HG03097 (cell line): Measurements from ENCODE around the gene EEPD1.

Experiments used
- ATAC-seq: cut with Tn5 transposase; IDR thresholded peaks from one replicate; pipeline ENCODE4 v1.9.1; 2021; ENCODE audit not compliant: unreplicated experiment, low FRiP score

Gene EEPD1

DNA sequence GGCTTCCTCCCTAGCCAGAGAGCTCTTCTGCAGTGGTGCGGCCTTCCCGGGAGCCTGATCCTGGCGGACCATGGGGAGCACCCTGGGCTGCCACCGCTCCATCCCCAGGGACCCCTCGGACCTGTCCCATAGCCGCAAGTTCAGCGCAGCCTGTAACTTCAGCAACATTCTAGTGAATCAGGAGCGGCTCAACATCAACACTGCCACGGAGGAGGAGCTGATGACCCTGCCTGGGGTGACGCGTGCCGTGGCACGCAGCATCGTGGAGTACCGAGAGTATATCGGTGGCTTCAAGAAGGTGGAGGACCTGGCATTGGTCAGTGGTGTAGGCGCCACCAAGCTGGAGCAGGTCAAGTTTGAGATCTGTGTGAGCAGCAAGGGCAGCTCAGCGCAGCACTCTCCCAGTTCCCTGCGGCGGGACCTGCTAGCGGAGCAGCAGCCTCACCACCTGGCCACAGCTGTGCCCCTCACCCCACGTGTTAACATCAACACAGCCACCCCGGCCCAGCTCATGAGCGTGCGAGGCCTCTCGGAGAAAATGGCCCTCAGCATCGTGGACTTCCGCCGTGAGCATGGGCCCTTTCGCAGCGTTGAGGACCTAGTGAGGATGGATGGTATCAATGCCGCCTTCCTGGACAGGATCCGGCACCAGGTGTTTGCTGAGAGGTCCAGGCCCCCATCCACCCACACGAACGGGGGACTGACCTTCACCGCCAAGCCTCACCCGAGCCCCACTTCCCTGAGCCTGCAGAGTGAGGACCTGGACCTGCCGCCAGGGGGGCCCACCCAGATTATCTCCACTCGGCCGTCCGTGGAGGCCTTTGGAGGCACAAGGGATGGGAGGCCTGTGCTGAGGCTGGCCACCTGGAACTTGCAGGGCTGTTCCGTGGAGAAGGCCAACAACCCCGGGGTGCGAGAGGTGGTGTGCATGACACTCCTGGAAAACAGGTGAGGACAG lies 1.5 kb downstream of the EEPD1 start:
- ATAC-seq = no peak

DNA sequence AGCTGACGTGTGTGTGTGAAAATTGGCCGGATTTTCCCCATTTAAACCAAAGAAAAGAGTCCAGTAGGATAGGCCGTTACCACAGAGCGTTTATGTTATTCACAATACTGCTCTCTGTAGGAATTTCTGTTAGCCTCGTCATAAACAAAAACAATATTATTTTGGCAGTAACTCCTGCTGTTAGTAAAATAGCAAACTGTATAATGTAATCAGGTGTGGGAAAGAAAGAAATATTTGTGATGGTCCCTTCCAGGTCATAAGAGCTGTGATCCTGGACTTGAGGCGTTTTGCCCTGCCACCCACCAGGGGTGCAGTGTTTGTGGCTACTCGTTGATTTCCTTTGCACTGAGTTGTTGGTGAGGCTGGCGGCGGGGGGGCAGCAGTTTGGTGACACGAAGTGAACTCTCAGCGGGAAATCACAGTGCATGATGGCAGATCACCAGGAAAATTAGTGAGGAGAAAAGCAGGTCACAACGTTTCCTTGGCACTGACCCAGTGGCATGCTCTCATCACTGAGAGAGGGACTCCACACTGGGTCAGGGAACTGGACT lies 2.8 kb downstream of the EEPD1 start:
- no peak for ATAC-seq

DNA sequence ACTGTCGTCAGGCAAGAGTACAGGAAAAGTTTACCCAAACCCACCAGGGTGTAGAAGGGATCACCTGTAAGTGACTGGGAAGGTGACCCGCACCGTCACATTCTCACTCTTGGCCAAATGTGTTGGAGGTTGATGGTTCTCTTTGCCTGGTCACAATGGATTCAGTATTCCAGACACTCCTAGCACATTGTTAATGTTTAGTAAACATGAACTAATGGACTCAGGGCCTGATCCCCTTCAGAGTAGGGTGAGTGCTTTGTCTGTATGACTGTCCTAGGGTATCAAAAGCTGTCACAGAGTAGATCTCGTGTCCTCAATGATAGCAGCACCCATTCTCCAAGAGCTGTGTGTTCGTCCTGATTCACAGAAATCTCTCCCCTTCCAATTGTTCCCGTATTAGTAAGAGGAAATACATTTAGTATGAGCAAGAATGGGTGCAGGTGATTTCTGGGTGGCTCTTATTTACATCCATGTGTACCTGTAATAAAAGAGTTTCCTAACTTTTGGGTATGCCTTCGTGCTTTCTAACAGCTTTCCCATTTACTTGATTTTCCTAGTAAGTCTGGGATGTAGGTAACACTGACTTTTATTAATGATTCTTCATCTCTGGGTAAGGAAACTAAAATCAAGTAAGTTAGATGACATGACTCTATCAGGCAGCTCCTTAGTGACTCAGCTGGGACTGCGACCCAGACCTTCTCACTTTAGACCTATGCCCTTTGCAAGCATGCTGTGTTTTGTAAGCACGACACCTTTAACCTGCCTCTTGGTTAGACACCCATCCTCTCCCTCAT lies 4.7 kb downstream of the EEPD1 start:
- no peak for ATAC-seq

DNA sequence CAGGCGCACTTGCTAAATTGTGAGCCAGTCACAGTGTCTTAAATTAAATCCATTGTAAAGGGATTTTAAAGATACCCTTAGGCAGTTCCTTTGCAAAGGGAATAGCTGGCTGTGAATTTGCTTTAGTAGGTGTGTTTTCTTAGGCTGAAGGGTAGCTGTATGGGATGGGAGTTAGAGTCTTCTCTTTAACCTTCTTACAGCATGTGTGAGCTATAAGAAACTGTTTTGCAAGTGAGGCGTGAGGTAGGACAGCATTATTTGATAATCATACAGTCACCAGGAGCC lies 5.2 kb downstream of the EEPD1 start:
- no peak for ATAC-seq

DNA sequence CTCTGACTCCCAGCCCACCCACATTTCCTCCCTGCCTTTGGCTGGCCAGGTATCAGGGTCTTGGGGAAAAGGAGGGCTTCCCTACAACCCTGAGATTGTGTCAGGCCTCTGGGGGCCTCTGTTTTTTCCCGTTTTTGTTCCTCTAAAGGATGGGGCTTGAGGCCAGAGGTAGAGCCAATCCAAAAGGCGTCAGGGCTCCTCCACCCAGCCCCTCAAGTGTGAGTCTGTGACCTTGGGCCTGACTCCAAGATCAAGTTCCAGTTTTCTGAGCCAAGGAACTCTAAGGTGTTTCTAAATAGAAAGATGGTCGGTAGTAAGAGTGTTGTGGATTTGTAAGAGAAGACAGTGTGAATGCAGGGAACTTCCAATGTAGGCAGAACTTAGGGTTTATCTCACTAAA lies 6.6 kb downstream of the EEPD1 start:
- ATAC-seq = no peak

DNA sequence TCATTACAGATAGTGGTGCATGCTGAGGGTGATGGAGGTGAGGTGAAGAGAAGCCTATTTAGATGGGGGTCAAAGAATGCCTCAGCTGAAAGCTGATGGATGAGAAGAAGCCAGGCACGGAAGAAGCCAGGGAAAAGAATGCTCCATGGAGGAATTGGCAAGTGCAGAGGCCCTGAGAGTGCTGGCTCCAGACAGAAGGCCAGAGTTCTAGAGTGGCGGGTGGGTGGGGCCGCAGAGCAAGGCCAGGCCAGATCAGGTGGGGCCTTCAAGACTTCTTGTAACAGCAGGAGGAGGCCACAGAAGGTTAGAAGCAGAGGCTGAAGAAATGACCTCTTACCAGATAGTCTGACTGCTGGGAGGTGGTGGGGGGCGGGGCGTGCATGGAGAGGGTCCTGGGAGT lies 7.3 kb downstream of the EEPD1 start:
- no peak for ATAC-seq

DNA sequence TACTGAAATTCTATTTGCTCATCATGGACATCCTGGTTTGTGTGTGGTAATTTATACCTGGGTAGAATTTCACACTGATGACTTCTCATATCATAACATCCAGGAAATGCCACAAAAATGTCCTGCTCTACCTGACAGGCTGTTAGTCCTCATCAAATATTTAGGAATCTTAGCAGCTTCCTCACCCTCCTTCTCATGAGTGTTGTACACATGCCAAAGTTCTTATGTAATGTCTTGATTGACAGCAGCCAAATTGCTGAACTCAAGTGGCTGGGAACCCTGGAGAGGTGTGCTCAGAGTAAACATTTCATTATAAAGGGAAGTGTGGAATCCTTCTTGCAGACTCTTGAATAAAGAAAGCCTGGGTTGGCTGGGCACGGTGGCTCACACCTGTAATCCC lies 8.9 kb downstream of the EEPD1 start:
- no peak for ATAC-seq

DNA sequence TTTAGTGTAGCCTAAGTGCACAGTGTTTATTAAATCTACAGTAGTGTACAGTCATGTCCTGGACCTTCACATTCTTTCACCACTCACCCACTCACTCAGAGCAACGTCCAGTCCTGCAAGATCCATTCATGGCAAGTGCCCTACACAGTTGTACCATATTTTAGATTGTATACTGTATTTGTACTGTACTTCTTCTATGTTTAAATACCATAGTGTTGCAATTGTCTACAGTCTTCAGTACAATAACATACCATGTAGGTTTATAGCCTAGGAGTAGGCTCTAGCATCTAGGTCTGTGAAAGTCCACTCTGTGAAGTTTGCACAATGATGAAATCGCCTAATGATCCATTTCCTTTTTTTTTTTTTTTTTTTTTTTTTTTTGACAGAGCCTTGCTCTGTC lies 12.0 kb downstream of the EEPD1 start:
- ATAC-seq = no peak

DNA sequence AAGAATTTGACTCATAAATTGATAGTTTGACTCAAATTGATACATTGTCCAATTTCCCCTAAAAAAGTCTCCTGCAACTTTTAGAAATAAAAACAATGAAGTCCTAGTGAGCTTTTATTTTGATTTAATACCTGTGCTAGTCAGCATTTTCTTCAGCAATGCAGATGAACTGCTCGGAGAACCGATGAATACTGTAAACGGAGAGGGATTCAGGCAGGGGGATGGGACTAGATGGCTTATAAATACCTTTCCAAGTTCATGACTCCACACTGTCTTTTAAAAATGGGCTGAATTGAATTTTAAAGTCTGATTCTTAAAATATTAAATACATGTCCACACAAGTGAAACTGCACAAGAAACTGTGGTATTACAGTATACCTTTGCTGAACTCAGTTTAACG lies 12.7 kb downstream of the EEPD1 start:
- no peak for ATAC-seq

DNA sequence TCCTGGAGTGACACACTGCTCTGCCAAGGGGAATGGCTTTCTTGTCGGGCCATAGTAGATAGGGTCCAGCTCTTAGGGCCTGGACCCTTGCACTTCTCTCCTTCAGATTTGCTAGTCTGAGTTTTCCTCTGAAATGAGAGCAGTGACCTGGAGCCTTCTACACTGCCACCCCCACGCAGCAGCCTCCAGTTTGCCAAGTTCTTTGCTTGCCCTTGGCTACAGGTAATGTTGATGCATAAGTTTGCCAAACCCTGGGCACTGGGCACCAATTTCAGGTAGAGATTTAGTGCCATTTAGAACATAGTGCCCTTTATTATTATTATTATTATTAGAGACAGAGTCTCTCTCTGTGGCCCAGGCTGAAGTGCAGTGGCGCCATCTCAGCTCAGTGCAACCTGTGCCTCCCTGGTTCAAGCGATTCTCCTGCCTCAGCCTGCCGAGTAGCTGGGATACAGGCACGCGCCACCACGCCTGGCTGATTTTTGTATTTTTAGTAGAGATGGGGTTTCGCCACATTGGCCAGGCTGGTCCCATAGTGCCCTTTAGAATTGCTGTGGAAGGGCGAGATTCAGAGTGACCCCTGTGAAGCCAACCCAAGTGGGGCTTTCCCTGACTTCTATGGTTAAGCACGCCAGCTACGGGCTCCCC lies 14.5 kb downstream of the EEPD1 start:
- ATAC-seq = no peak

DNA sequence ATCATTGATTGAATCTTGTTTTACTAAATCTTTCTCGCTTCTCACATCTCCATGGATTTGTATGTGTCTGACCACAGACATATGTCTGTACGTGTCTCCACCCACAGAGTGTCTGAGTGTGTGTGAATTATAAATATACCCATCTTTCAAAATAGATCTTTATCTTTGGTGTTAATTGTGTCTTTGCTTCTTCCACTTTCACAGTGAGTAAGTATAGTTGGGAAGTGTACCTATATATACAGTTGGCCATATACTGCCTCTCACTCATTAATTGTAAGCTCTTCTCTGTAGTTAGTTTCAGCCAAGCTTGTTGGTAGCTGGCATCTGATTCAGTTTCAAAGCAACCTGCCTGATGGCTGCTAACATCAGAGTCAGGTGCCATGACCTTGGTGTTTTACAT lies 18.4 kb downstream of the EEPD1 start:
- no peak for ATAC-seq

DNA sequence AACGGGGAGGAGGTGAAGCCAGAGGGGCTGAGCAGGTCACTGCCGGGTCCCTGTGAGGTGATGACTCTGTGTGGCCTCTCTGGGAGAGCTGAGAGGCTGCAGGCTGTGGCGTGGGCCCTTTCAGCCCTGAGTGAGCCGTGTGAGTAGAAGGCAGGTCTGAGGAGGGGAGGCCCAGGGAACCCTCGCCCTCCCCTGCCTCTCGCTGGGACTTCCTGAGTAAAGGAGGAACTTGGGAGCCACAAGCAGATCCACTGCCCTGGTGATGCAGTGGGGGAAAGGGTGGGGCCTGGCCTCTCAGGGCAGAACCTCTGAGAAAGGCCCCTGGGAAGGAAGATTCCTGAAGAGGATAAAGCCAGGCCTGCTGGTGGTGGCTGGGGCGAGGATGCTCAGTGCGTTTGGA lies 22.8 kb downstream of the EEPD1 start:
- ATAC-seq = no peak

DNA sequence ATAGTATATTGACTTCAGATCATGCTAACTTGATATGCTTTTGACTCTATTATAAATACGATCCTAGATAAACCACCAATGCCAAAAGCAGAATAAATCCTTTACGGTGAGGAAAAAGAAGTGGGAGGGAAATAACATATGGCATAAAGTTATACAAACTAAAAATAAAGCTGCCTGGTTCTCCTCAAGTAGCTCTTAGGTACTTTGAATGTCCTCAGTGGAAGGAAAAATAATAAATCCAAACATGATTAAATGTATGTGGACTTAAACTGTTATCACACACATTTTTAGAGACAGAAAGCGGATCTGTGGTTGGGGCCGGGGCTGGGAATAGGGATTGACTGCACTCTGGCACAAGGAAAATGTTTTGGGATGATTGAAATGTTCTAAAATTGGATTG lies 23.6 kb downstream of the EEPD1 start:
- no peak for ATAC-seq

DNA sequence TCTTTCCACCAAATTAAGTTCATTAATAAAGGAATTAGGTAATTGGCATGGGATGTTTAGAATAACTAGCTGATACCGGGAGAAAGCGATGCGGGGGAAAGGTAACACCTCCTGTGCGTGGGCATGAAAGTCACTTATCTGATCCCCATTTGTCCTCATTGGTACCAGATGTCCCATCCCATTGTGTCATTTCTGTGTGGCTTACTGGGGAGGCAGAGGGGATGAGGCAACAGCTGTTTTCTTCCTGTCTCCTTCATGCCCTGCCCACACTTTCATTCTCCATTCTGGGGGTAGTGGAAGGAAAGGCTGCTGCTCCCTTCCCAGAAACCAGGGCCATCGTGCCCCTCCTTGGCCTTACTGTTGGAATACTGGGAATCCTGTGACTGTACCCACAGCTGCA lies 27.1 kb downstream of the EEPD1 start:
- ATAC-seq = no peak

DNA sequence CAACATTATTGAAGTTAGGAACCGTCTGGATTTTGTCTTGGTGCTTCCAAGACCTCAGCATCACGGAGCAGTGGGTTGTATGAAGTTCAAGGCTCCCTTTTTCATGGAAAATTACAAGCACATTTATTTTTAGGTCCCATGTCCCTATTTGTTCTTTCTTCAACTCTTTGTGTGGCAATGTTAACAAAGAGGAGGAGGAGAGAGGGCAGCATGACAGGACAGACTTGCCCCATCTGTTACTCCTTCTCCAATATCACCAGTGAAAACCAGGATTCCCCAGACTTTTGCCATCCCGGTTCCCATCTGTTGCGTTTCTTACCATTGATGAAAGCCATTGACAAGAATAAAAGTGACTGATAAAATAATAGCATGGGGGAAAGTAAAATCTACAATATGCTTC lies 28.6 kb downstream of the EEPD1 start:
- ATAC-seq = no peak

DNA sequence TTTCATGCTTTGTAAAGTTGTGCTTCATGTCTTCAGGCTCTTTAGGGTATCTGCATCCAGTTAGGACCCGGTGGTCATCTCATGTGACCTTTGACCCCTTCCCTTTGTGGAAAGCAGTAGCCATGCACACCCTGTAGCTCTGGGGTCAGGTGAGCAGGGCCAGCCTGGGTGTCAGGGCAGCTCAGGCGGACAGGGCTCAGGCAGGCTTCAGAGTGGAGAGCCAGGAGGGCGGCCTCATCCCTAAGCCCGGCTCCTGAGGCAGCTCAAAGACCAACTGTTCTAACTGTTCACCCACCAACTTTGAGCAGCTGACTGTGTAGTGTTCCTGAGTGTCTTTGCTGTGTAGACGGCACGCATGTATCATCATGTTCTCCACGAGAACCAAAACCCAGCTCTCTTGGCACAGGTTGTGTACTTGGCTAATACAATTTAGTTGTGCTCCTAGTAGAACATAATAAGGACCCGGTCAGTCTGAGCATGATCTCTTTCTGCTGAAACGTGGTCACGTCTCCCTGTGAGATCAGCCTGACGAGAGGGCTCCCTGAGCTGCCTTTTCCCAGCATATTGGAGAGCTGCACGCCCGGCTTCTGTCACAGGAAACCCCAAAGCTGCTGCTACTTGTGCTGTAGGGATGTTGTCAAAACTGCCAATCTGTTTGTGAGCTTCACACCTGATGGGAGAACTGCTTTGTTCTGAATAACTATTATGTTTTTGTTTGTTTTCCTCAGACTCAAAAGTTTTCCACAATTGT lies 30.0 kb downstream of the EEPD1 start:
- ATAC-seq = no peak

DNA sequence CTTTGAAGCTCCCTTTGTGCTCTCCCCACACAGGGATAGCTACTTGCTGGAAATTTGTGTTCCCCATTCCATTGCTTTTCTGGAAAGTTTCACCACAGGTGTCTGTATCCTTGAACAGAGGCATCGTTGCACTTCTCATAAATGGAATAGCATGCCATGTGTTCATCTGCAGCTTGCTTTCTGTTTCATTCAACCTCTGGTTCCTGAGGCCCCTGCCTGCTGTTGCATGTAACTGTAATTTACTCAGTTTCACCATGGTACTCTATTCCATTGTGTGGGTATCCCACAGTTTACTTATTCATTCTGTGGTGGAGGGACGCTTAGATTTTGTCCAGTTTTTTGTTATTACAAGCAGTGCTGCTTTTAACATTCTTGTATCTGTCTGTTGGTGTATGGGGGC lies 32.0 kb downstream of the EEPD1 start:
- no peak for ATAC-seq

DNA sequence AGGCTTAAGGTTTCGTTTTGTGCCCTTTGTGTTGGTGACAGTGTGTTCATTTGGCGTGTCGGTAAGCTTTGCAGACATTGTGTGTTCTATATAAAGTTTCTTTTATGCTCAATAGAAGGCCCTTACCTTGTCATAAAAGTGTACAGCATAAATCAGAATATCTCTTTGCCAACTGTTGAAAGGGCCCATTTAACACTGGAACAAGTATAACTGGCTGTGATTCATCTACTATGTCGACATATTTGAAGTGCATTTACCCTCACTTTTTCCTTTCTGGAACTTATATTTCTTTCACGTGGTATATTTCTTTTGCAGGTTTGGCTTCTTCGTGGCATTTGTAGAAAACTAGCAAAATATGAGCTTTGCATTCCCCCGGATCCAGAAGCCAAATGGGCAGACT lies 32.7 kb downstream of the EEPD1 start:
- ATAC-seq = no peak

DNA sequence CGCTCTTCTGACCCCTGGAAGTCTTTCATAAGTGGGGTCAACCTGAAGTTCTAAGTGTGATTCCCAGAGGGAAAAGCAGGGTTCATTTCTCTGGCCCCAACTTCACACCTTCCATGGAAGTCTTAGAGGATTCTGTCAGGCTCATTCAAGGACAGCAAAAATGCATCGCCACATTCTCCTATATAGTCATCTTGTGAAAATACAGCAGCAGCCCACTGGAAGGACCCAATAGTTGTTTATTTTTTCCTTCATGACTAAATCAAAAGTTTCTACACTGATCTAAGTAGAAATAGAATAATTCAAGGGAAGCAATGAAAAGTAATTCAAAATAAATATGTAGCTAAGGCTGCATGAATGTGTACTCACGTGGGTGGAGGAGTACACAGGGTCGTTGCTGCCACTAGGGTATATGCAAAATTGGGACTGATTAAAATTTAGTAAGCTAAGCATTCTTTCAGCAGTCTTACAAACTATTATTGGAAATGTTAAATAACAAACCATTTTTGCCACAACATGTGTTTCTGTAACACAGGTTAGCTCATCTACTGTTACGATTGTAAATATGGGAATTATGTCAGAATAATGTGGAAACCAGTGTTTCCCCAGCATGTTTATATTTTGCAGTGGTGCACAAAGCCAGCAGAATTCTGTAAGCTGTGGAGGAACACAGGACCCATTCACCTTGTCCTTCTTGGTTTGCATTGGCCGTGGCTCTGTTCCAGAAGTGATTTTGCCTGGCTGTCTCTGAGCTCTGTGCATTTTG lies 33.5 kb downstream of the EEPD1 start:
- no peak for ATAC-seq

DNA sequence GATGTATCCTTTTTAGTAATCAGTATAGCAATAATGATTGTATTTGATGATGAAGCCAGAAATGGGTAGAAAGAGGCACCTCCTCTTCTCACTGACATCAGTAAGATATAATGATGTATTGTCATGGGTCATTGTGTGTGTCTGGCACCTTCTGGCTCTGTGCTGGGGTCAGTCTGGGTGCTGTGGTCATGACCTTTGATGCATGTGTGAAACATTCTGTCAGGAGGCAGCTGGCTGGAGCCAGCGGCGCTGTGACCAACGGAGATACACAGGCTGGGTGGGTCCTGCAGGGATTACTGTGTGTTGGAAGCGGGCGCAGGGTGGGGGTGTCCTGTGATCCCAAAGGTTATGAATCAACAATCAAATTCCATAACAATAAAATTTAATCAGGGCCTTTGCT lies 35.2 kb downstream of the EEPD1 start:
- ATAC-seq = no peak
